HepG2 (cell line): Measurements from ENCODE around the gene VPS26B. TPM values are rescaled to one million over a fixed set of nuclear protein-coding genes. Genes with fewer than 3 reads are reported as not detected.

Source experiments
- ATF7 ChIP-seq, 2 experiments: fragments of 450-650 bp in 1 of 2; sonication (generic) in 1 of 2; formaldehyde crosslinking in 1 of 2; IDR thresholded peaks; 2 replicates each; pipeline versions ENCODE4 v1.4.0 to v1.6.1; 2016 to 2020; ENCODE audit warnings: antibody characterized with exemption in 1 of 2, mild to moderate bottlenecking in 1 of 2, missing genetic modification reagents in 1 of 2
- BCLAF1 ChIP-seq: fragments of 450-650 bp; IDR thresholded peaks from 2 replicates; pipeline ENCODE4 v1.6.1; 2017; ENCODE audit warnings: mild to moderate bottlenecking
- CREBL2 ChIP-seq: sonication (generic); formaldehyde crosslinking; IDR thresholded peaks from 2 replicates; pipeline ENCODE4 v1.8.1; 2023; ENCODE audit warnings: missing genetic modification reagents, mild to moderate bottlenecking, borderline replicate concordance
- EP300 ChIP-seq, 3 experiments: sonication (generic) in 1 of 3; formaldehyde crosslinking in 1 of 3; IDR thresholded peaks; 2 replicates each; pipeline versions ENCODE4 v1.5.1 to v1.6.1; 2011 to 2020; ENCODE audit warnings: low read depth in 2 of 3, low read length in 2 of 3, borderline replicate concordance in 1 of 3, improper control_type of control experiment in 1 of 3, mild to moderate bottlenecking in 1 of 3, missing genetic modification reagents in 1 of 3, moderate library complexity in 1 of 3
- ETV5 ChIP-seq: IDR thresholded peaks from 2 replicates; pipeline ENCODE4 v1.6.1; 2018; ENCODE audit warnings: missing biosample characterization, missing genetic modification reagents, inconsistent platforms, borderline replicate concordance
- FOXO1 ChIP-seq: sonication (generic); formaldehyde crosslinking; IDR thresholded peaks from 2 replicates; pipeline ENCODE4 v1.4.0; 2020; ENCODE audit warnings: missing genetic modification reagents
- GZF1 ChIP-seq: sonication (generic); formaldehyde crosslinking; IDR thresholded peaks from 2 replicates; pipeline ENCODE4 v1.5.1; 2020; ENCODE audit warnings: mild to moderate bottlenecking, missing genetic modification reagents
- HINFP ChIP-seq: sonication (generic); formaldehyde crosslinking; IDR thresholded peaks from 2 replicates; pipeline ENCODE4 v1.4.0; 2020; ENCODE audit warnings: low read depth, mild to moderate bottlenecking, missing genetic modification reagents
- HMG20A ChIP-seq: IDR thresholded peaks from 2 replicates; pipeline ENCODE4 v1.6.1; 2016; ENCODE audit warnings: borderline replicate concordance
- IKZF5 ChIP-seq: IDR thresholded peaks from 2 replicates; pipeline ENCODE4 v1.6.1; 2018; ENCODE audit warnings: missing genetic modification reagents, mild to moderate bottlenecking, missing compliant biosample characterization
- IRF2 ChIP-seq: IDR thresholded peaks from 2 replicates; pipeline ENCODE4 v1.6.1; 2018; ENCODE audit warnings: missing genetic modification reagents, missing compliant biosample characterization
- JUN ChIP-seq: sonication (generic); formaldehyde crosslinking; IDR thresholded peaks from 2 replicates; pipeline ENCODE4 v1.4.0; 2020; ENCODE audit warnings: mild to moderate bottlenecking, missing genetic modification reagents
- MYPOP ChIP-seq: sonication (generic); formaldehyde crosslinking; IDR thresholded peaks from 2 replicates; pipeline ENCODE4 v1.8.1; 2023; ENCODE audit warnings: mild to moderate bottlenecking, moderate library complexity, missing genetic modification reagents
- SALL1 ChIP-seq: sonication (generic); formaldehyde crosslinking; IDR thresholded peaks from 2 replicates; pipeline ENCODE4 v1.8.0; 2022; ENCODE audit warnings: mild to moderate bottlenecking, missing genetic modification reagents
- TFDP2 ChIP-seq: sonication (generic); formaldehyde crosslinking; IDR thresholded peaks from 2 replicates; pipeline ENCODE4 v1.4.0; 2020; ENCODE audit warnings: missing genetic modification reagents
- ZNF230 ChIP-seq: sonication (generic); formaldehyde crosslinking; IDR thresholded peaks from 2 replicates; pipeline ENCODE4 v1.4.0; 2020; ENCODE audit warnings: mild to moderate bottlenecking, missing genetic modification reagents
- ZNF326 ChIP-seq: sonication (generic); formaldehyde crosslinking; IDR thresholded peaks from 2 replicates; pipeline ENCODE4 v1.4.0; 2020; ENCODE audit warnings: missing genetic modification reagents, borderline replicate concordance
- ZNF580 ChIP-seq: IDR thresholded peaks from 2 replicates; pipeline ENCODE4 v1.6.1; 2016; ENCODE audit warnings: low read depth, borderline replicate concordance
- polyA plus RNA-seq, 8 experiments: library from polyadenylated mRNA; depleted of rRNA in 3 of 8; stranded (reverse) in 7 of 8; unstranded in 1 of 8; fragments of >200 nt; fragmentation: Illumina TruSeq in 4 of 8; extraction: Trizol in 4 of 8; gene quantifications; 2 replicates each; pipeline versions ENCODE4 v1.2.1 to v1.2.3, GENCODE V29; 2011 to 2016; ENCODE audit warnings: low read depth in 4 of 8, missing spikeins in 1 of 8, mixed read lengths in 1 of 8; ENCODE audit not compliant: insufficient read depth in 1 of 8
- total RNA-seq, 5 experiments: library from RNA; depleted of rRNA; stranded (reverse); fragments of >200 nt; fragmentation: Illumina TruSeq; extraction: Trizol; gene quantifications; 2 replicates each; pipeline ENCODE4 v1.2.3, GENCODE V29; 2016; ENCODE audit warnings: low read depth in 1 of 5

VPS26B gene
- total and polyA plus RNA-seq, 2 of the 13 experiments (the other 11 are each of a cell fraction or from before 2014, with no cell fraction given) = 20.2 to 23.2 TPM

- TF ChIP-seq BCLAF1 (no peak), ZNF230 (0 out of 2 replicates have a peak, but pooled peaks have one; percentile 47), ZNF326 (no peak), ZNF580 (no peak), HINFP (0 out of 2 replicates have a peak, but pooled peaks have one; percentile 55), IRF2 (peak; percentile 80), JUN (0 out of 2 replicates have a peak, but pooled peaks have one; percentile 37), SALL1 (CRISPR knock-in tag) (peak; percentile 81), EP300 (IDR thresholded peaks at IDR 0.05; ENCODE audit: low read depth in 2 of 2, low read length in 2 of 2) (peak; percentile 41 to 54; a peak in 1 of 4 replicates), EP300 (CRISPR knock-in tag; IDR thresholded peaks at IDR 0.05; ENCODE audit: borderline replicate concordance) (no peak), ATF7 (IDR thresholded peaks at IDR 0.05) (peak; percentile 83), ATF7 (CRISPR knock-in tag; IDR thresholded peaks at IDR 0.05) (peak; percentile 86; the same call in 1 of the 2 replicates), HMG20A (CRISPR knock-in tag) (peak; percentile 44; the same call in 1 of the 2 replicates), MYPOP (CRISPR knock-in tag) (0 out of 2 replicates have a peak, but pooled peaks have one; percentile 39), ETV5 (CRISPR knock-in tag) (0 out of 2 replicates have a peak, but pooled peaks have one; percentile 8), IKZF5 (CRISPR knock-in tag) (peak; percentile 65; the same call in 1 of the 2 replicates), CREBL2 (no peak), FOXO1 (peak; percentile 87), GZF1 (CRISPR knock-in tag) (no peak), TFDP2 (CRISPR knock-in tag) (peak; percentile 61; the same call in 1 of the 2 replicates)
These were observed 48.2 kb downstream of the VPS26B start (continued) for GRCh38 chr11:134272381-134273316.
